ENCODE measurements around the gene GLTP. TPM values are rescaled to one million over a fixed set of nuclear protein-coding genes. Genes with fewer than 3 reads are reported as not detected.

The GLTP gene
- total and polyA plus RNA-seq, 2 donors (not counting 1 experiment from before 2014, with no cell fraction given): 51.2 to 67.9 TPM

GRCh38 chr12:109807954-109808643 is 72.2 kb downstream of the GLTP start:
- H3K9me3 ChIP-seq (ENCODE audit: control insufficient read depth, insufficient read depth, low read depth, low read length): no peaks in the 10 kb centered on the region
- no peak overlapping the region for H3K27ac ChIP-seq (ENCODE audit: insufficient read depth, low read length)
- H4K20me1 ChIP-seq (ENCODE audit: control insufficient read depth, extremely low read depth, insufficient read depth, low read length): no peaks in the 10 kb centered on the region
- no peak for DNase-seq (ENCODE audit: low read depth in 2 of 2)
- no peak overlapping the region for H3K9ac ChIP-seq (ENCODE audit: insufficient read depth, low read length)
- H3K4me1 ChIP-seq (ENCODE audit: control insufficient read depth, extremely low read depth, insufficient read depth, low read length): no peaks in the 10 kb centered on the region
- no peak overlapping the region for H2AFZ ChIP-seq (ENCODE audit: low read length)
- no peak for TF ChIP-seq EZH2 (IDR thresholded peaks at IDR 0.05; ENCODE audit: low read length, missing control alignments)
- no peak for TF ChIP-seq CTCF (conservative IDR thresholded peaks at IDR 0.05 in 1 of 2, IDR thresholded peaks at IDR 0.05 in 1 of 2; ENCODE audit: low read depth in 1 of 2, low read length in 2 of 2)
- no peak overlapping the region for H3K4me3 ChIP-seq (replicated peaks in 1 of 4; ENCODE audit: control extremely low read depth in 1 of 4, insufficient read depth in 1 of 4, low read depth in 3 of 4, low read length in 4 of 4)
- H3K79me2 ChIP-seq (ENCODE audit: control insufficient read depth, insufficient read depth, low read length): no peaks in the 10 kb centered on the region
- no peak overlapping the region for H3K4me2 ChIP-seq (ENCODE audit: extremely low read depth, insufficient read depth, low read length)
- H3K36me3 ChIP-seq (ENCODE audit: control insufficient read depth, insufficient read depth, low read length): no peaks in the 10 kb centered on the region
- no peaks in the 10 kb centered on the region for H3K27me3 ChIP-seq (ENCODE audit: control insufficient read depth, insufficient read depth, low read length)

GRCh38 chr12:109804820-109805761 is 75.2 kb downstream of the GLTP start:
- Histone ChIP-seq H3K4me2 (ENCODE audit: extremely low read depth, insufficient read depth, low read length) (no peak overlapping the region), H3K9me3 (ENCODE audit: control insufficient read depth, insufficient read depth, low read depth, low read length) (no peaks in the 10 kb centered on the region), H3K27ac (ENCODE audit: insufficient read depth, low read length) (no peak overlapping the region), H3K9ac (ENCODE audit: insufficient read depth, low read length) (no peak overlapping the region), H3K79me2 (ENCODE audit: control insufficient read depth, insufficient read depth, low read length) (no peaks in the 10 kb centered on the region), H3K36me3 (ENCODE audit: control insufficient read depth, insufficient read depth, low read length) (no peaks in the 10 kb centered on the region), H2AFZ (ENCODE audit: low read length) (no peak overlapping the region), H3K4me3 (replicated peaks in 1 of 4; ENCODE audit: control extremely low read depth in 1 of 4, insufficient read depth in 1 of 4, low read depth in 3 of 4, low read length in 4 of 4) (no peak overlapping the region), H3K4me1 (ENCODE audit: control insufficient read depth, extremely low read depth, insufficient read depth, low read length) (no peaks in the 10 kb centered on the region), H3K27me3 (ENCODE audit: control insufficient read depth, insufficient read depth, low read length) (no peaks in the 10 kb centered on the region), H4K20me1 (ENCODE audit: control insufficient read depth, extremely low read depth, insufficient read depth, low read length) (no peaks in the 10 kb centered on the region)
- peak; percentile 27 to 50 for DNase-seq (ENCODE audit: low read depth in 2 of 2)
- peak; percentile 95 to 98 for TF ChIP-seq CTCF (conservative IDR thresholded peaks at IDR 0.05 in 1 of 2, IDR thresholded peaks at IDR 0.05 in 1 of 2; ENCODE audit: low read depth in 1 of 2, low read length in 2 of 2)
- TF ChIP-seq EZH2 (IDR thresholded peaks at IDR 0.05; ENCODE audit: low read length, missing control alignments): no peak

- Histone ChIP-seq H3K79me2 (ENCODE audit: control insufficient read depth, insufficient read depth, low read length) (no peaks in the 10 kb centered on the region), H3K4me2 (ENCODE audit: extremely low read depth, insufficient read depth, low read length) (no peak overlapping the region), H3K4me1 (ENCODE audit: control insufficient read depth, extremely low read depth, insufficient read depth, low read length) (no peaks in the 10 kb centered on the region), H3K4me3 (replicated peaks in 1 of 4; ENCODE audit: control extremely low read depth in 1 of 4, insufficient read depth in 1 of 4, low read depth in 3 of 4, low read length in 4 of 4) (no peak overlapping the region), H2AFZ (ENCODE audit: low read length) (no peak overlapping the region), H3K9ac (ENCODE audit: insufficient read depth, low read length) (no peak overlapping the region), H3K9me3 (ENCODE audit: control insufficient read depth, insufficient read depth, low read depth, low read length) (no peaks in the 10 kb centered on the region), H3K27ac (ENCODE audit: insufficient read depth, low read length) (no peak overlapping the region), H4K20me1 (ENCODE audit: control insufficient read depth, extremely low read depth, insufficient read depth, low read length) (no peaks in the 10 kb centered on the region), H3K27me3 (ENCODE audit: control insufficient read depth, insufficient read depth, low read length) (no peaks in the 10 kb centered on the region), H3K36me3 (ENCODE audit: control insufficient read depth, insufficient read depth, low read length) (no peaks in the 10 kb centered on the region)
- DNase-seq (ENCODE audit: low read depth in 2 of 2): no peak
- TF ChIP-seq CTCF (conservative IDR thresholded peaks at IDR 0.05 in 1 of 2, IDR thresholded peaks at IDR 0.05 in 1 of 2; ENCODE audit: low read depth in 1 of 2, low read length in 2 of 2) (no peak), EZH2 (IDR thresholded peaks at IDR 0.05; ENCODE audit: low read length, missing control alignments) (no peak)
These were observed 76.7 kb downstream of the GLTP start for GRCh38 chr12:109803678-109804077.
